Adrenal gland (tissue), 12 donors: ENCODE data around the gene S100P. TPM values are rescaled to one million over a fixed set of nuclear protein-coding genes. Genes with fewer than 3 reads are reported as not detected.

Experiments used
- DNase-seq, 7 donors: peaks; one replicate each; pipeline ENCODE4 v3.0.0-alpha.2; 2019 to 2020
- H3K27ac ChIP-seq, 5 donors: fragments of 200-600 bp; sonication (generic) in 4 of 5; 1 replicate in 3 of 5; 2 replicates in 2 of 5; pipeline versions ENCODE4 v1.5.1 to v1.8.0; 2016 to 2020; ENCODE audit warnings: mild to moderate bottlenecking in 1 of 5
- H3K27me3 ChIP-seq: fragments of 200-600 bp; 2 replicates; pipeline ENCODE4 v1.8.0; 2021
- H3K36me3 ChIP-seq, 2 donors: fragments of 200-600 bp; replicated peaks in 1 of 2; 1 replicate in 1 of 2; 2 replicates in 1 of 2; pipeline versions ENCODE4 v1.5.1 to v1.8.0; 2018 to 2022
- H3K4me1 ChIP-seq, 2 donors: fragments of 200-600 bp; replicated peaks in 1 of 2; 1 replicate in 1 of 2; 2 replicates in 1 of 2; pipeline versions ENCODE4 v1.5.1 to v1.8.0; 2018 to 2021
- H3K4me3 ChIP-seq, 4 donors: fragments of 200-600 bp; sonication (generic) in 3 of 4; one replicate each; pipeline ENCODE4 v1.5.1; 2016 to 2018
- H3K9me3 ChIP-seq, 3 donors: fragments of 200-600 bp; sonication (generic) in 1 of 3; replicated peaks in 1 of 3; 1 replicate in 2 of 3; 2 replicates in 1 of 3; pipeline versions ENCODE4 v1.5.1 to v1.8.0; 2016 to 2021
- POLR2A ChIP-seq, 2 donors: fragments of 450-650 bp; IDR thresholded peaks; one replicate each; pipeline ENCODE4 v1.6.1; 2017; ENCODE audit warnings: antibody characterized with exemption in 2 of 2, mild to moderate bottlenecking in 2 of 2, moderate library complexity in 1 of 2
- WGBS, 4 donors: extraction: QIAGEN DNeasy Blood & Tissue Kit in 2 of 4; methylation state at CpG; one replicate each; pipeline versions ENCODE4 v1.1.5 to v1.1.7; 2013 to 2017; 5-methylcytosine and 5-hydroxymethylcytosine counted together
- intact Hi-C, 2 donors: fragments of 100-400 bp; cut with DNase I; formaldehyde crosslinking; loops; one replicate each; pipeline versions ENCODE4 v1.14.1 to v1.15.0; 2022 to 2023
- polyA plus RNA-seq, 3 donors: library from polyadenylated mRNA; stranded (reverse); fragments of 200-250 nt in 2 of 3; fragments of 350-450 nt in 1 of 3; fragmentation: Illumina TruSeq in 1 of 3; extraction: RNeasy Lipid Tissue Mini Kit (QIAGEN cat#74804) in 1 of 3; gene quantifications; one replicate each; pipeline ENCODE4 v1.2.3, GENCODE V29; 2013 to 2014
- total RNA-seq, 9 donors: library from RNA; depleted of rRNA in 4 of 9; stranded (reverse); fragments of >200 nt in 4 of 9; fragments of 120-200 nt in 1 of 9; fragmentation: NEBNext Ultra II Directional in 1 of 9; extraction: Animal tissue kit (Norgen Biotek cat#: 25700) in 1 of 9; gene quantifications; one replicate each; pipeline versions ENCODE4 v1.1.0 to v1.2.4, GENCODE V29; 2013 to 2023
- TF ChIP-seq, protein P1 (sequence below), 6 experiments: fragments of 450-650 bp in 4 of 6; fragments of 200-600 bp in 2 of 6; sonication (generic) in 1 of 6; IDR thresholded peaks; 1 replicate in 5 of 6; 2 replicates in 1 of 6; pipeline versions ENCODE4 v1.5.1 to v1.8.0; 2016 to 2021; ENCODE audit warnings: antibody characterized with exemption in 6 of 6, mild to moderate bottlenecking in 2 of 6, moderate library complexity in 1 of 6
- donor health status: healthy with polysubstance abuse.
- donor health status: Bipolar disorder and iron deficiency.
- donor health status: DM: yes; HTN: yes; CAD: no.
- donor health status: DM: no; HTN: no; CAD: no.
- donor health status: DM: no; HTN: no; CAD: no.
- donor health status: DM: yes; HTN: yes; CAD: no.

S100P gene
- total and polyA plus RNA-seq, 12 donors, result 0.42 to 1.9 (median 0.84) TPM; not detected in 5

DNA sequence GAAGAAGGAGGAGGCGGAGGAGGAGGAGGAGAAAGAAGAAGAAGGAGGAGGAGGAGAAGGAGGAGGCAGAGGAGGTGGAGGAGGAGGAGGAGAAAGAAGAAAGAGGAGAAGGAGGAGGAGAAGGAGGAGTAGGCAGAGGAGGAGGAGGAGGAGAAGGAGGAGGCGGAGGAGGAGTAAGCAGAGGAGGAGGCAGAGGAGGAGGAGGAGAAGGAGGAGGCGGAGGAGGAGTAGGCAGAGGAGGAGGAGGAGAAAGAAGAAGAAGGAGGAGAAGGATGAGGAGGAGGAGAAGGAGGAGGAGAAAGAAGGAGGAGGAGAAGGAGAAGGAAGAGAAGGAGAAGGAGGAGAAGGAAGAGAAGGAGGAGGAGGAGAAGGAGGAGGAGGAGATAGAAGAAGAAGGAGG lies 33.2 kb upstream of the S100P start:
- peaks cover 7 to 9% of the 10 kb centered on the region in 2 donors for H3K4me1 ChIP-seq
- WGBS, 4 donors, result 92 to 99% (median 95%) methylated on average over 3 of the region's 3 CpGs
- TF ChIP-seq, protein P1, sequence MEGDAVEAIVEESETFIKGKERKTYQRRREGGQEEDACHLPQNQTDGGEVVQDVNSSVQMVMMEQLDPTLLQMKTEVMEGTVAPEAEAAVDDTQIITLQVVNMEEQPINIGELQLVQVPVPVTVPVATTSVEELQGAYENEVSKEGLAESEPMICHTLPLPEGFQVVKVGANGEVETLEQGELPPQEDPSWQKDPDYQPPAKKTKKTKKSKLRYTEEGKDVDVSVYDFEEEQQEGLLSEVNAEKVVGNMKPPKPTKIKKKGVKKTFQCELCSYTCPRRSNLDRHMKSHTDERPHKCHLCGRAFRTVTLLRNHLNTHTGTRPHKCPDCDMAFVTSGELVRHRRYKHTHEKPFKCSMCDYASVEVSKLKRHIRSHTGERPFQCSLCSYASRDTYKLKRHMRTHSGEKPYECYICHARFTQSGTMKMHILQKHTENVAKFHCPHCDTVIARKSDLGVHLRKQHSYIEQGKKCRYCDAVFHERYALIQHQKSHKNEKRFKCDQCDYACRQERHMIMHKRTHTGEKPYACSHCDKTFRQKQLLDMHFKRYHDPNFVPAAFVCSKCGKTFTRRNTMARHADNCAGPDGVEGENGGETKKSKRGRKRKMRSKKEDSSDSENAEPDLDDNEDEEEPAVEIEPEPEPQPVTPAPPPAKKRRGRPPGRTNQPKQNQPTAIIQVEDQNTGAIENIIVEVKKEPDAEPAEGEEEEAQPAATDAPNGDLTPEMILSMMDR (IDR thresholded peaks at IDR 0.05), result no peak
- TF ChIP-seq POLR2A (IDR thresholded peaks at IDR 0.05), result no peak
- H3K27ac ChIP-seq, result no peak overlapping the region
- H3K9me3 ChIP-seq, result no peaks in the 10 kb centered on the region
- intact Hi-C loops, result no loop called here
- H3K27me3 ChIP-seq, result no peaks in the 10 kb centered on the region
- no peak overlapping the region for H3K4me3 ChIP-seq
- no peaks in the 10 kb centered on the region for H3K36me3 ChIP-seq
- DNase-seq, result peak in 1 of 7 donors; percentile 4

DNA sequence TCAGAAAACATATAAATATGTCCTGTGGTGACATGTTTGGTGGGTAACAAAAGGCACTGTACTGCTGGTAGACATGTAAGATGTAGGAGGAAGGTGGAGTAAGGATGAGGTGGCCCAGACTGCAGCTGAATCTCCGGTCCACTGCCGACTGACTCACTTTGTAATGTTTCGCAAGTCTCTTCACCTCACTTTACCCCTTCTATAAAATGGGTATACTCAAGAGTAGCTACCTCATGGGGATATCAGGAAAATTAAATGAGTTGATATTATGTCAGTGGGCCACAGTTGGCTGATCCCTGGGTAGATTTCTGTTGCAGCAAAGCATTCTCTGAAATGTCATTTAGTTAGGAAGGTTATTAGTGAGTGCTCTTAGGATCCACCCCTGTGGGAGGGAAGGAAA lies 31.1 kb upstream of the S100P start:
- intact Hi-C loops, result no loop called here
- peaks cover 7 to 9% of the 10 kb centered on the region in 2 donors for H3K4me1 ChIP-seq
- H3K27me3 ChIP-seq, result no peaks in the 10 kb centered on the region
- TF ChIP-seq POLR2A (IDR thresholded peaks at IDR 0.05), result no peak
- TF ChIP-seq, protein P1 (IDR thresholded peaks at IDR 0.05), result no peak
- no peaks in the 10 kb centered on the region for H3K9me3 ChIP-seq
- H3K27ac ChIP-seq, result no peak overlapping the region
- no peaks in the 10 kb centered on the region for H3K36me3 ChIP-seq
- H3K4me3 ChIP-seq, result no peak overlapping the region
- WGBS, 4 donors, result 80 to 93% (median 82%) methylated on average over 3 of the region's 3 CpGs
- no peak for DNase-seq

DNA sequence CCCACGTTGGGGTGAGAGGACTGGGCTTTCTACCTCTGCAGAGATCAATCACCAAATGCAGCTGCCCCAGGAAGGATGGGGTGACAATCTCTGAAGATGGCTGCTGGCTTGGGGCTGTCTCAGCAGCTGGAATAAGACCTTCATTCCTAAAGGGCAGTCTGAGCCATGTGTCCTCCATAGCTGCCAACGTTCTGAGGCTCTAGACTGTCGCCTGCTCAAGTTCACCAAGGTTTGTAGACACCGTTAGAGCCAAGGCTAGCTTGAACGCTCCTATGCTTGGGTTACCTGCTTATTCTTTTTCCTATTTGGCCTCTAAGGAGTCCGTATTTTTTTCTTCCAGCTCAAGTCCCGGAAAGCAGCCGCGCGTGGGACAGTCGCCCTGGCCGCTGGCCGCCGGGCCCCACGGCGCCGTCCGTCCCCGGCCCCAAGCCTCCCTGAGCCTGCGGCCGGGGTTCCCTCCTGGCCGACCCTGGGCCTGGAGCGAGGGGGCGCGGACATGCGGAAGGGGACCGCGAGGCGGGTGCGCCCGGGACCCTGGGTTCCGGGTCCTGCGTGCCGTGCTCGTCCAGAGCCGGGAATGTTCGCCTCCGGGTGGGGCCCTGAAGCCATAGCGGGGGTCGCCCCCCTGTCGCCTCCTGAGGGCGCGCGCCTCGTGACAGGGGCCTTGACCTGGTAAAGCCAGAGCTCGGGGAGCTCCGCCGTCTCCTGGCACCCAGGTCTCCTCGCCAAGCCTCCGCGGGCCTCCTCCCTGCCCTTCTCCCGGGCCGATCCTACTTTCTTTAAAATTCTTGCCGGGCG lies 29.9 kb upstream of the S100P start:
- no peak for TF ChIP-seq POLR2A (IDR thresholded peaks at IDR 0.05)
- TF ChIP-seq, protein P1 (IDR thresholded peaks at IDR 0.05), result no peak
- H3K4me3 ChIP-seq, result peak overlapping the region in 1 of 4 donors; percentile 52
- H3K36me3 ChIP-seq, result no peaks in the 10 kb centered on the region
- DNase-seq, result no peak
- intact Hi-C loops, result no loop called here
- no peaks in the 10 kb centered on the region for H3K9me3 ChIP-seq
- H3K4me1 ChIP-seq, result peaks cover 5 to 7% of the 10 kb centered on the region in 2 donors
- no peaks in the 10 kb centered on the region for H3K27me3 ChIP-seq
- peak overlapping the region in 1 of 5 donors; percentile 61 for H3K27ac ChIP-seq
- WGBS, 4 donors, result 5 to 39% (median 17%) methylated on average over 21 to 55 of the region's 55 CpGs

DNA sequence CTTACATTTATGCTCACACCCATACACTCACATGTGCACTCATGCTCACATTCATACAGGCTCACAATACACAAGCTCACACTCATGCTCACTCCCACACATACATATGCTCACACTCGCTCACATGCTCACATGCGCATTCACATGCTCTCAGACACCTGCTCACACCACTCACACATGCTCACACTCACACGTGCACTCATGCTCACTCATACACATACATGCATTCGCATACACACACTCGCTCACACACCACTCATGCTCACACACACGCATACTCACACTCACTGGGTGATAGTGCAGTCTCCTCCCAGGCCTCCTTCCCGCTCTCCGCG lies 28.4 kb upstream of the S100P start:
- no peak for TF ChIP-seq POLR2A (IDR thresholded peaks at IDR 0.05)
- TF ChIP-seq, protein P1 (IDR thresholded peaks at IDR 0.05), result no peak
- H3K4me3 ChIP-seq, result no peak overlapping the region
- no peaks in the 10 kb centered on the region for H3K36me3 ChIP-seq
- no peaks in the 10 kb centered on the region for H3K27me3 ChIP-seq
- no peak overlapping the region for H3K27ac ChIP-seq
- 90 to 98% (median 95%) methylated on average over 9 of the region's 9 CpGs for WGBS, 4 donors
- peaks cover 0 to 7% of the 10 kb centered on the region in 2 donors for H3K4me1 ChIP-seq
- no peaks in the 10 kb centered on the region for H3K9me3 ChIP-seq
- intact Hi-C loops, result no loop called here
- DNase-seq, result no peak
